Type B pancreatic cell (in vitro differentiated cells): ENCODE data around the gene NDST4. TPM values are rescaled to one million over a fixed set of nuclear protein-coding genes. Genes with fewer than 3 reads are reported as not detected.

ENCODE experiments used
- DNase-seq: peaks from one replicate; pipeline ENCODE4 v3.0.0; 2021; ENCODE audit warnings: mixed read lengths; ENCODE audit not compliant: unreplicated experiment; ENCODE audit errors: extremely low spot score
- H3K27ac Mint-ChIP-seq: 2 replicates; pipeline ENCODE4 v1.8.0; 2021; ENCODE audit warnings: mild to moderate bottlenecking, mixed read lengths
- H3K27me3 Mint-ChIP-seq: 2 replicates; pipeline ENCODE4 v1.8.0; 2021; ENCODE audit warnings: mixed read lengths
- H3K36me3 Mint-ChIP-seq: 2 replicates; pipeline ENCODE4 v1.8.0; 2021; ENCODE audit warnings: mixed read lengths
- H3K4me1 Mint-ChIP-seq: one replicate; pipeline ENCODE4 v1.8.0; 2021; ENCODE audit warnings: mixed read lengths; ENCODE audit not compliant: unreplicated experiment
- H3K4me3 Mint-ChIP-seq: 2 replicates; pipeline ENCODE4 v1.8.0; 2021; ENCODE audit warnings: mild to moderate bottlenecking, mixed read lengths
- H3K9me3 Mint-ChIP-seq: 2 replicates; pipeline ENCODE4 v1.8.0; 2021; ENCODE audit warnings: mixed read lengths
- total RNA-seq: library from RNA; stranded (reverse); gene quantifications from 2 replicates; pipeline ENCODE4 v1.2.1, GENCODE V29; 2021; ENCODE audit warnings: low replicate concordance
- TF ChIP-seq, protein P1 (sequence below): fragments of 200-600 bp; sonication (generic); conservative IDR thresholded peaks from 2 replicates; pipeline ENCODE4 v1.5.0; 2021; ENCODE audit warnings: antibody characterized with exemption, mild to moderate bottlenecking

The NDST4 gene
- total RNA-seq, 1 donor from 2014 or later, result 9.9 TPM

DNA sequence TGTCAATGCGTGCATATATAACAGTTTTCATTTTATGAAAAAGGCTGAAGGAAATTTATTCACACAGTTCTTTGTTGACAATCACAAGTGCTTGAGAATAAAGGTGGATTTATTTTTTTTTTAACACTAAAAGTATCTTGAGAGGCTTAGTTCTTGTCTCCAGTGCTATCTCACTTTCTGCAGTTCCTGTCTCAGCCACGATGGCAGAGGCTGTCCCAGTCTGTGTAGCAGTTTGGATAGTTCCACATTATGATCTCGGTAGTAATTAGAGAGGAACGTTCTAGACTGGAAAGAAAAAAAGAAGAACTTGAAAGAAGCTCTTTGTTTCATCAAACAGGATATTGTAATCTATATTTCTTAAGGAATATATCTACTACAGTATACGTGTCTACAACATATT, 285.8 kb downstream of the NDST4 start:
- Mint-ChIP-seq H3K4me3 (no peak overlapping the region), H3K4me1 (no peaks in the 10 kb centered on the region), H3K27me3 (no peaks in the 10 kb centered on the region), H3K36me3 (no peaks in the 10 kb centered on the region), H3K9me3 (no peaks in the 10 kb centered on the region), H3K27ac (no peak overlapping the region)
- no peak for DNase-seq
- TF ChIP-seq, protein P1, sequence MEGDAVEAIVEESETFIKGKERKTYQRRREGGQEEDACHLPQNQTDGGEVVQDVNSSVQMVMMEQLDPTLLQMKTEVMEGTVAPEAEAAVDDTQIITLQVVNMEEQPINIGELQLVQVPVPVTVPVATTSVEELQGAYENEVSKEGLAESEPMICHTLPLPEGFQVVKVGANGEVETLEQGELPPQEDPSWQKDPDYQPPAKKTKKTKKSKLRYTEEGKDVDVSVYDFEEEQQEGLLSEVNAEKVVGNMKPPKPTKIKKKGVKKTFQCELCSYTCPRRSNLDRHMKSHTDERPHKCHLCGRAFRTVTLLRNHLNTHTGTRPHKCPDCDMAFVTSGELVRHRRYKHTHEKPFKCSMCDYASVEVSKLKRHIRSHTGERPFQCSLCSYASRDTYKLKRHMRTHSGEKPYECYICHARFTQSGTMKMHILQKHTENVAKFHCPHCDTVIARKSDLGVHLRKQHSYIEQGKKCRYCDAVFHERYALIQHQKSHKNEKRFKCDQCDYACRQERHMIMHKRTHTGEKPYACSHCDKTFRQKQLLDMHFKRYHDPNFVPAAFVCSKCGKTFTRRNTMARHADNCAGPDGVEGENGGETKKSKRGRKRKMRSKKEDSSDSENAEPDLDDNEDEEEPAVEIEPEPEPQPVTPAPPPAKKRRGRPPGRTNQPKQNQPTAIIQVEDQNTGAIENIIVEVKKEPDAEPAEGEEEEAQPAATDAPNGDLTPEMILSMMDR, result peak; percentile 21

- peaks cover 5% of the 10 kb centered on the region for H3K4me1 Mint-ChIP-seq
- no peaks in the 10 kb centered on the region for H3K9me3 Mint-ChIP-seq
- no peak for DNase-seq
- H3K27ac Mint-ChIP-seq, result no peak overlapping the region
- no peaks in the 10 kb centered on the region for H3K27me3 Mint-ChIP-seq
- no peaks in the 10 kb centered on the region for H3K36me3 Mint-ChIP-seq
- no peak overlapping the region for H3K4me3 Mint-ChIP-seq
- TF ChIP-seq, protein P1, result no peak
Measured at GRCh38 chr4:114815760-114816159, 297.7 kb downstream of the NDST4 start.

GRCh38 chr4:114813961-114814360, 299.5 kb downstream of the NDST4 start:
- no peaks in the 10 kb centered on the region for H3K27me3 Mint-ChIP-seq
- no peak overlapping the region for H3K27ac Mint-ChIP-seq
- no peak overlapping the region for H3K4me3 Mint-ChIP-seq
- no peak for DNase-seq
- peaks cover 5% of the 10 kb centered on the region for H3K4me1 Mint-ChIP-seq
- H3K9me3 Mint-ChIP-seq, result no peaks in the 10 kb centered on the region
- H3K36me3 Mint-ChIP-seq, result no peaks in the 10 kb centered on the region
- TF ChIP-seq, protein P1, result no peak

DNA sequence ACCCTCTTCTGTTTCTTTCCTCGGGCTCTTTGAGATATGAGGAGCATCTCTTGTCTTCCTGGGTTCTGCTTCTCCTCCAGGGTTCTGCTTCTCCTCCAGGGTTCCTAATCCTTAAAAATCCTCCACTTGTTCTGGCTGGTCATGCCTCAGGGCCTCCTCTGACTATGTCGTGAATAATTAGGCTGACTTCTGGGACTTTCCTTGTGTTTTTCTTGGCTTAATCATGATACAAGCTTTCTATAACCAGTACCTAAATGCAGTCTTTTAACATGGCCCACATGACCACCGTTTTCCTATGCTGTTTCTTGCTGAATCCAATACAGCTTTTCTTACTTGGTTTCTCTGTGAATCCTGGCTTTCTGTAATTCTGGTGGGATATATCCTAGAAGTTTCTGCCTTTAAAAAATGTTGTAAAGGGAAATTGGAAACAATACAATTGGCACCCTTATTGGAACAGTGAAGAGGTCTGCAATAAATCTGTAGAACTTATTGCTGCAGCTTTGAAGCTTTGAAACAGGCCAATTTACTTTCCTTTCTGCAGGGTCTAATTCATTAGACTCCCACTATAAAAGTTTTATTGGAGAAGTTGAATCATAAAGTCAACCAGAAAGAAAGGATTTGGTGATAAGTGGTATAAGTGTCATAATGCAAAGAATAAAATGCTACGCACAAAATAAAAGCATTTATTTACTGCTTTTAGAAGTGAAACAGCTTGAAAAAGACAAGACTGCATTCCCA, 301.7 kb downstream of the NDST4 start:
- DNase-seq, result no peak
- peaks cover 5% of the 10 kb centered on the region for H3K4me1 Mint-ChIP-seq
- H3K4me3 Mint-ChIP-seq, result no peak overlapping the region
- H3K27ac Mint-ChIP-seq, result no peak overlapping the region
- no peaks in the 10 kb centered on the region for H3K9me3 Mint-ChIP-seq
- TF ChIP-seq, protein P1, result no peak
- no peaks in the 10 kb centered on the region for H3K27me3 Mint-ChIP-seq
- H3K36me3 Mint-ChIP-seq, result no peaks in the 10 kb centered on the region

DNA sequence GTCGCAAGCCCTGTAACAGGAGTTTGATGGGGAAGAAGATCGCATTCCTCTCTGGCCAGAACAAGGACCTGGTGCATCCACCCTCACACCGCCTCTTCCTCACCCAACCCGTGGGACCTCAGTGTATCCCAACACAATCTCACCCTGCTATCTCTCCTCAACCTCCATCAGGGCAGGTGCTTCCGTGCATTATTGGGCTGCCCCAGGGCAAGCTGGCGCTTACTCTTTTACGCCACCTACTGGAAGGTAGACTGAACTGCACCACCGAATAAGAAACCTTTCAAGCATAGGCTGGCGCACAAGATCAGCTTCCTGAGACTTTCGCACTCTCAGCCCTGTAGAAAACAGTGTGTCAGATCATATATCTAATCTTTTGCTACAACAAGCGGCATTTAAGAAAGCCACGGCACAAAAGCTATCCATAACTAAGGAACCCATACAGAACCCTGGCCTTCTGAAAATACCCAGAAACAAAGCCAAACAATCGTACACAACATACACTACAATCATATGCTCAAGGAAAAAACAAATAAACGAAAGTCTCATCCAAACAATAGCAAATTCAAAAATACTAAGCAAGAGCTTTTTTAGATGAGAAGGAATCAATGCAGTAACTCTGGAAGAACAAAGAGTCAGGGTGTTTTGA, 305.5 kb downstream of the NDST4 start:
- H3K27ac Mint-ChIP-seq, result no peak overlapping the region
- DNase-seq, result no peak
- no peaks in the 10 kb centered on the region for H3K9me3 Mint-ChIP-seq
- peaks cover 5% of the 10 kb centered on the region for H3K4me1 Mint-ChIP-seq
- H3K4me3 Mint-ChIP-seq, result no peak overlapping the region
- TF ChIP-seq, protein P1, result peak; percentile 77
- H3K36me3 Mint-ChIP-seq, result no peaks in the 10 kb centered on the region
- H3K27me3 Mint-ChIP-seq, result no peaks in the 10 kb centered on the region
